NCI-H1092 treated with DMSO at 0.1 percent for 48 hours (cell line): ENCODE data around the gene TRMO.

Experiments used
- DNase-seq: peaks from one replicate; lab custom pipeline; 2025; lab: John Stamatoyannopoulos, UW

TRMO gene

DNA sequence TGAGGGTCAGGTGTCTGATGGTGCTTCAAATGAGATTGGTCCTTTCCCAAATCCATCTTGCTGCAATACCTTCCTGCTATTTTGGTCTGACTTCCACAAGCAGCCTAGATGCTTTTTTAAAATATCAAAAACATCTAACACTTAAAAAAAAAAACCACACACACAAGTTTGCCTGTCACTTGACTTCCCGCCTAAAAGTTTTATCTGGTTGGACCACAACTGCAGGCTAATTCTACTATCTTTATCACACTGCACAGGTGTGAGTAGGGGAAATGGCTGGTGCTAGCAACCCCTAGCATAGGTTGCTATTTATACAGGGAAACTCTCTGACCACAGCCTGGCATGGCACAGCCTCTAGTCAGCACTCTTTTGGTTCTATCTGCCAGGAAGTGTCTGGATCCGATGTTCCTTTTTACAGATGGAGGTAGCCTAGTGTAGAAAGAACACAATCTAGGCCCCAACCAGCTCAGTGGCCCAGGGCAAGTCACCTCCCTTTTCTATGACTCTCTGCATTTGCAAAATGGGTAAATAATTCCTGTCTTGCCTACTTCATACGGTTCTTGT is 15.9 kb upstream of the TRMO start, which contains the start of gene HEMGN:
HEMGN (minus strand) TSS at position 92 of the 564 bp plus-strand sequence; CDS start at position 56, 36 bp downstream.
- no peak for DNase-seq

GRCh38 chr9:97936998-97937397 is 14.7 kb upstream of the TRMO start:
- DNase-seq, result no peak

GRCh38 chr9:97935276-97935675 is 13.0 kb upstream of the TRMO start:
- no peak for DNase-seq

DNA sequence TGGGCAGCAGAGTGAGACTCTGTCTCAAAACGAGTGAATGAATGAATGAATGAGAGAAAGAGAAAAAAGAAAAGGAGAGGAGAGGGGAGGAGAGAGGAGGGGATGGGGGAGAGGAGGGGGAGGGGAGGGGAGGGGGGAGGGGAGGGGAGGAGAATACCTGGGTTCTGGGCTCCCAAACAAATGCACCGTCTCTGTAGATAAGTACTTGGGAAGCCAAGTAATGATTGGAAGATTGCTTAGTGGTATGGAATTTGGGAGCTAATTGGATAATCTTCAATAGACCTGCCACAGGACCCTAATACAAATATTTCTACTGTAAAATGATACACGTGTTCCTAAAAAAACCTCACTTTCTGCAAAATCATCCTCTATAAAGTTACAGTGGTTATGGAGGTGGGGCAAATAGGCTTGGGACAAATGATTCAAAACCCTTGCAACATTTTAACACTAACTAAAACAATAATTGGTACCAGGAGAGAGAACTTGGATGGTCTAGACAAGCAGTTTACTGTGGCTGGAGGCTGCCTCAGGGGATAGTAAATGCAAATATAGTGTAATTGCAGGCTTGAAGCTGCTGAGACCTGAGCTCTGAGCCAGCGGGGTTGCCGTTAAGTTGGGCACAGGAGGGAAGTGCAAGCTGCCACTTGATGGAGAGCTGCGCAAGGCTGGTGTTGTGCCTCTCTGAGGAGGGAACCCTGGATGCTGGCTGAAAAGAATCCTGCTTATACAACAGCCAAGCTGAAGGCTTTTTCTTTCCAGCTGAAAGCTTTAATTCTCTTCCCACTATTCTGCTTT is 12.2 kb upstream of the TRMO start:
- no peak for DNase-seq

- DNase-seq, result no peak
These were observed 11.1 kb upstream of the TRMO start for GRCh38 chr9:97933297-97933998.

- DNase-seq, result no peak
These were observed 8.7 kb upstream of the TRMO start for GRCh38 chr9:97930972-97931371.

DNA sequence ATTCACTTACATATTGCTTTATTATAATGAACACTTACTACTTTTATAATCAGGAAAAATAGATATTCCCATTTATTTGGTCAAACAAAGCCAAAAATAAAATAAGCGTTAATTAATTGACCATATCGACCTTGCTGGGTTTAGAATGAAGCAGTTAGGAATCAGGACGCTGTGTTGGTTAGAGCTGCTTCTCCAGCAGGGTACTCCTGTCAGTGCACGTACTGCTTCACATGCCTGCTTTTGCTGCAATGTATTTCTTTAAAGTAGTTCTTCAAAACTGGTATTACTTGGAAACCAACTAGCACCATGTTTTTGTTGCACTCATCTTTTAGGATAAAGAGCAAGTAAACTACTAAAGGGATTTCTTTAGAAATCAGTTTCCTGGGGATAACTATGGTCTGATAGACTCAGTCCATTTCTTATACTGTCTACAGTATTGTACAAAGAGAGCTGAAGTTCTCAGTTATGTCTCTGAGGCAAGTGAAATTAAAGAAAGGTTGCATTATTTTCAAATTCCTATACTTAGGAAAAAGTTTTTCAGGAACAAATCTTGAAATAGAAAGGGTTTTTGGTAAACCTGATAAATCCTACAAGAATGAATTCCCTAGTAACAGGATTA is 6.8 kb upstream of the TRMO start:
- no peak for DNase-seq

DNA sequence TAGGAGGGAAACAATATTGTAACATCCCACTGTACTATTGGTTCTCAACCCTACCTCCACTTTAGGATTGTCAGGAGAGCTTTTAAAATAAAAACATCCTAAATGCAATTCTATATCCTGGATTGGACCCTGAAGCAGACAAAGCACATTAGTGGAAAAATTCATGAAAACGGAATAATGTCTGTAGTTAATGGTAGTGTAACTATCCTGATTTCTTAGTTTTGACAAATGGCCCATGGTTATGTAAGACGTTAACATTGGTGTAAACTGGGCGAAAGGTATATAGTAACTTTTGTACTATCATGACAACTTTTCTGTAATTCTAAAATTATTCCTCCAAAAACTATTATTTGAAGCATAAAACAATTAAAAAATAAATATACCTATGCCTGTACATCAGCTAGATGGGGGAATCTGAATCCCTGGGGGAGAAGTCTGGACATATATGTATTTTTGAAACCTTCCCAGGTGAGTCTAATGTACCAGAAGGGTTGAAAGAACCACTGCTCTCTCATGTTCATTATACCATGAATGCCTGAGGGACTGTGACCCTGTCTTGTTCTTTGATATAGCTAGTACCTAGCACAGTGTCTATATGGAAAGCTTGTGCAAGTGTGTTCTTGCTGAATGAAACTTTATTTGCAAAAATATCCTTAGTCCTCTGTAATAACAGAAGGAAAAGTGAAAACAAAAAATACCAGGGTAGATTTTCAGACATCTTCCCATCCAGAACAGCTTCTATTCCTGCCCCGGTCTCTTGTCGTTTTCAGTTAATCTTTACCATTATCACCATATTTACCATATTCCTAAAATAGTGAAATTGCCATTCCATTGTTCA is 3.4 kb upstream of the TRMO start:
- no peak for DNase-seq

- DNase-seq, result no peak
These were observed 2.1 kb upstream of the TRMO start for GRCh38 chr9:97924386-97924785.

- peak; percentile 92 for DNase-seq
These were observed 1.3 kb upstream of the TRMO start for GRCh38 chr9:97923529-97924108.

- DNase-seq, result no peak
These were observed 3.0 kb downstream of the TRMO start for GRCh38 chr9:97919217-97919813.

DNA sequence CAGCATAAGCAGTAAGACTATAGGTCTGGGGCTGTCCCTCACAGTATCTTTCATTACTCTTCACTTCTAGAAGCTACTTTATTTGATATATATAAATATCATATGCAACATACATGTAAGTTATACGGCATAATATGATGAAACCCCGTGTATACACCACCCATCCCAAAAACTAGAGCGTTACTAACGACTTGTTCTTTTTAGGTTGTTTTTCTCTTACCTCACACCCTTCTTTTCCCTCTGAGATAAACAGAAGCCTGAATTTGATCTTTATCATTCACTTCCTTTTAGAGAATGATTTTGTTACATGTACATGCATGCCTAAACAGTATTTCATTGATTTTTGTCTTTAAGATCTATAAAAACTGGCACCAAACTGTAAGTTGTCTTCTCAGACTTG is 3.7 kb downstream of the TRMO start:
- no peak for DNase-seq

GRCh38 chr9:97911970-97912369 is 10.3 kb downstream of the TRMO start:
- no peak for DNase-seq

DNA sequence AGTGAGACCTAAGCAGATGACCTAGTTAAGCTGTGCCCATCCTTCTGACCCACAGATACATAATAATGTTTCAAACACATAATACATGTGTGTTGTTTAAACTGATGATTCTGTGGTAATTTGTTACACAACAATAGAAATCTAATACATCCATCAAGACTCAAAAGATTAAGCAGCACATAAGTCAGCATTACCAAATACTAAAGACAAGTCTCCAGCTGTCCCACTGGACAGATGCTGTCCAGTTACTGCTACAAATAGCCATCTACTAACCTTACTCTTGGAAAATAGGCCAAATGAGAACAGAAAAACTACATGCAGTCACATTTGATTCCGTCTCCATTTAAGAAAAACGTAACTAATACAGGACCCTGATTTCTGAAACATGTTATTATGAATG is 10.8 kb downstream of the TRMO start:
- DNase-seq, result no peak

- DNase-seq, result no peak
These were observed 11.9 kb downstream of the TRMO start for GRCh38 chr9:97910357-97910756.

GRCh38 chr9:97908705-97909104 is 13.6 kb downstream of the TRMO start:
- DNase-seq, result no peak

- DNase-seq, result no peak
These were observed 14.7 kb downstream of the TRMO start for GRCh38 chr9:97907632-97908031.

- no peak for DNase-seq
These were observed 15.3 kb downstream of the TRMO start for GRCh38 chr9:97907046-97907445.

GRCh38 chr9:97906236-97906831 is 16.0 kb downstream of the TRMO start:
- DNase-seq, result no peak

DNA sequence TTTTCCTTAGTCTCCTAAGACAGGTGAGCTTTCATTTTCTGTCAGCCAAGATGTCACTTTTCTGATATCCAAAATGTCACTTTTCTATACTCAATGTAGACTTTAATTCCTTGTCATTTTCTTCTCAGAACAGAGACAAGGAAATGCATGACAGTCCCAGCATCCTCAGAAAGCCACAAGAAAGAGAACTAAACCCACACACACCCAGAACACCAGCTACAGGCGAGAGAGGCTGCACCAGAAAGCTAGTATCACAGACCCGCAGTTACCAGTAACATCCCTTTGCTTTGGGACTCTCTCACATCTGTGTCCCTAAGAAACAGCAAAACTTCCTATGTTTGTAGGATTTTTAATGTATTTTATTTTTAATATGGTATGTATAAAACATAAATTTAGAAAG is 17.1 kb downstream of the TRMO start:
- DNase-seq, result no peak

GRCh38 chr9:97904725-97905124 is 17.6 kb downstream of the TRMO start:
- no peak for DNase-seq
